Breast epithelium (tissue), 4 donors: ENCODE measurements around the gene LHFPL3. TPM values are rescaled to one million over a fixed set of nuclear protein-coding genes. Genes with fewer than 3 reads are reported as not detected.

Source experiments
- DNase-seq, 2 donors: peaks; one replicate each; pipeline ENCODE4 v3.0.0-alpha.2; 2019; ENCODE audit warnings: low spot score in 2 of 2
- H3K27ac ChIP-seq, 2 donors: fragments of 200-600 bp; sonication (generic) in 1 of 2; one replicate each; pipeline ENCODE4 v1.5.1; 2016 to 2019; ENCODE audit warnings: mild to moderate bottlenecking in 1 of 2
- H3K27me3 ChIP-seq, 2 donors: fragments of 200-600 bp; sonication (generic) in 1 of 2; one replicate each; pipeline versions ENCODE4 v1.5.1 to v1.6.0; 2017 to 2019; ENCODE audit warnings: control low read depth in 1 of 2, mild to moderate bottlenecking in 1 of 2
- H3K36me3 ChIP-seq: fragments of 200-600 bp; one replicate; pipeline ENCODE4 v1.5.1; 2019
- H3K4me1 ChIP-seq, 2 donors: fragments of 200-600 bp; sonication (generic); one replicate each; pipeline ENCODE4 v1.5.1; 2016 to 2019; ENCODE audit warnings: control low read depth in 1 of 2
- H3K4me3 ChIP-seq, 3 donors: fragments of 200-600 bp; sonication (generic); 1 replicate in 2 of 3; 2 replicates in 1 of 3; pipeline ENCODE4 v1.5.1; 2016 to 2019; ENCODE audit warnings: mild to moderate bottlenecking in 3 of 3, moderate library complexity in 2 of 3
- H3K9me3 ChIP-seq, 2 donors: fragments of 200-600 bp; sonication (generic) in 1 of 2; one replicate each; pipeline ENCODE4 v1.5.1; 2016 to 2019; ENCODE audit warnings: control low read depth in 1 of 2
- POLR2A ChIP-seq: fragments of 450-650 bp; IDR thresholded peaks from one replicate; pipeline ENCODE4 v1.6.1; 2016; ENCODE audit warnings: antibody characterized with exemption, mild to moderate bottlenecking, moderate library complexity
- POLR2AphosphoS5 ChIP-seq, 3 donors: sonication (generic); formaldehyde crosslinking; IDR thresholded peaks; one replicate each; pipeline ENCODE4 v1.6.1; 2017; ENCODE audit warnings: antibody characterized with exemption in 3 of 3
- intact Hi-C: fragments of 100-400 bp; cut with DNase I; formaldehyde crosslinking; loops from one replicate; pipeline ENCODE4 v1.15.1; 2023; ENCODE audit warnings: low total_unique reads
- total RNA-seq, 3 donors: library from RNA; depleted of rRNA; stranded (reverse); fragments of >200 nt; gene quantifications; one replicate each; pipeline ENCODE4 v1.1.0, GENCODE V29; 2016
- TF ChIP-seq, protein P1 (sequence below), 3 donors: fragments of 450-650 bp; IDR thresholded peaks; one replicate each; pipeline ENCODE4 v1.5.1; 2016 to 2017; ENCODE audit warnings: antibody characterized with exemption in 3 of 3, mild to moderate bottlenecking in 3 of 3, moderate library complexity in 3 of 3

LHFPL3 gene
- total RNA-seq, 3 donors from 2014 or later = not detected

DNA sequence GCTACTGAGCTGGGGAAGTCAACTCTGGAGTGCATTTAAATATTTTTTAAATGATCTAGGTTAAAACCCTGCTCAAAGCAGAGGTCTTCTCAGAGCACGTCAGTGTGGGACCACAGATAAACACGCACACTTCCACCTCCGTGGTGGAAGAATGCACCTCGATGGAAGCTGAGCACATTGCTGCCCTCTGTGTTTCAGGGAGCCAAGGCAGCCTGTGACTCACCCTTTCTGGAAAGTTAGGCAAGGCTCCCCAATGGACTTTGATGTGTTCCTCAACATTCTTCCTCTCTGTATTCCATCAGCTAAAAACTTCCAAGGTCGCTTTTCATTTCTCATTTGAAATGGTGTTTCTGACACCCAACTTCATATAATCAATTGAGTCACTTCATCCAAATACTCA, 514.8 kb downstream of the LHFPL3 start:
- Histone ChIP-seq H3K27me3 (peaks cover 0 to 3% of the 10 kb centered on the region in 2 donors), H3K9me3 (no peaks in the 10 kb centered on the region), H3K36me3 (no peaks in the 10 kb centered on the region), H3K4me3 (no peak overlapping the region), H3K27ac (no peak overlapping the region), H3K4me1 (no peaks in the 10 kb centered on the region)
- TF ChIP-seq, protein P1, sequence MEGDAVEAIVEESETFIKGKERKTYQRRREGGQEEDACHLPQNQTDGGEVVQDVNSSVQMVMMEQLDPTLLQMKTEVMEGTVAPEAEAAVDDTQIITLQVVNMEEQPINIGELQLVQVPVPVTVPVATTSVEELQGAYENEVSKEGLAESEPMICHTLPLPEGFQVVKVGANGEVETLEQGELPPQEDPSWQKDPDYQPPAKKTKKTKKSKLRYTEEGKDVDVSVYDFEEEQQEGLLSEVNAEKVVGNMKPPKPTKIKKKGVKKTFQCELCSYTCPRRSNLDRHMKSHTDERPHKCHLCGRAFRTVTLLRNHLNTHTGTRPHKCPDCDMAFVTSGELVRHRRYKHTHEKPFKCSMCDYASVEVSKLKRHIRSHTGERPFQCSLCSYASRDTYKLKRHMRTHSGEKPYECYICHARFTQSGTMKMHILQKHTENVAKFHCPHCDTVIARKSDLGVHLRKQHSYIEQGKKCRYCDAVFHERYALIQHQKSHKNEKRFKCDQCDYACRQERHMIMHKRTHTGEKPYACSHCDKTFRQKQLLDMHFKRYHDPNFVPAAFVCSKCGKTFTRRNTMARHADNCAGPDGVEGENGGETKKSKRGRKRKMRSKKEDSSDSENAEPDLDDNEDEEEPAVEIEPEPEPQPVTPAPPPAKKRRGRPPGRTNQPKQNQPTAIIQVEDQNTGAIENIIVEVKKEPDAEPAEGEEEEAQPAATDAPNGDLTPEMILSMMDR (IDR thresholded peaks at IDR 0.05) = no peak
- TF ChIP-seq POLR2AphosphoS5 (IDR thresholded peaks at IDR 0.05) (no peak), POLR2A (no peak)
- DNase-seq = no peak
- intact Hi-C loops = no loop called here

DNA sequence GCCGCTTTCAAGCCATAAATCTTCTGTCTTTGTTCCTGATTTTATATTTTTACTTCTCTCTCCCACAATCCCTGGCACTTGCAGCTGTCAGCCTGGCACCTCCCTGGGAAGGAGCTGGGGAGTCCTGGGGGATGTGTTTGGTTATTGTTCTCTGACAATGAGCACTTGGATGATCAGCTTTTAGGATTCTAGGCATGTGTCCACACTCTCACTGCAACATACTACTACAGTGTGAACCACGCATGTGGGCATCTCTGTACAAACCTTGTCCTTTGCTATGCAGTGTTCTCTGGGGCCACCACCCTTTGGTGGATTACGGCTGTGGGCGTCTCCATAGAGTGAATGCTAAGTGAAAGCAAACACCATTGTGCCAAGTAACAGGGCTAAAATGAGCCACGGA, 517.2 kb downstream of the LHFPL3 start:
- intact Hi-C loops = no loop called here
- TF ChIP-seq POLR2A (no peak), POLR2AphosphoS5 (IDR thresholded peaks at IDR 0.05) (no peak)
- TF ChIP-seq, protein P1 (IDR thresholded peaks at IDR 0.05) = no peak
- DNase-seq = no peak
- Histone ChIP-seq H3K4me3 (no peak overlapping the region), H3K9me3 (no peaks in the 10 kb centered on the region), H3K27ac (no peak overlapping the region), H3K27me3 (peaks cover 0 to 3% of the 10 kb centered on the region in 2 donors), H3K36me3 (no peaks in the 10 kb centered on the region), H3K4me1 (no peaks in the 10 kb centered on the region)

DNA sequence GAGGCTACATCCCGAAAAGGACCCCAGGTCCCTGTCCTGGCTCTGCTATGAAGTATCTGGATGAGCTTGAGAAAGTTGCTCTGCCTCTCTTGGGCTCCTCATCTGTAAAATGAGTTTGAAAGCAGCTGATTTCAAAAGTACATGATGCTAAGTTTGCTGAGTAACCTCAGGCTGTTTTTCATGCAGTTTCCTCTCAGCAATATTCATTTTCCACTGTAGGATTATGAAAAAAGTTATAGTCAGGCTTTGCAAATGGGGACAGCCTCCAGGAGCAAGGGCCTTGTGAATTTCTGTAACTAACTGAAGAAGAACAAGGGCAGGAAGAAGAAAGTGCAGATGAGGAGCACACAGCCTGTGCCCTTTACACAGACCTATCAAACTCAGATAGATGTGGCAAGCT, 518.3 kb downstream of the LHFPL3 start:
- no peaks in the 10 kb centered on the region for H3K9me3 ChIP-seq
- no peak overlapping the region for H3K4me3 ChIP-seq
- no peak overlapping the region for H3K27ac ChIP-seq
- intact Hi-C loops = no loop called here
- DNase-seq = no peak
- TF ChIP-seq, protein P1 (IDR thresholded peaks at IDR 0.05) = no peak
- TF ChIP-seq POLR2AphosphoS5 (IDR thresholded peaks at IDR 0.05) = no peak
- TF ChIP-seq POLR2A = no peak
- H3K27me3 ChIP-seq = no peaks in the 10 kb centered on the region
- no peaks in the 10 kb centered on the region for H3K36me3 ChIP-seq
- H3K4me1 ChIP-seq = no peaks in the 10 kb centered on the region

DNA sequence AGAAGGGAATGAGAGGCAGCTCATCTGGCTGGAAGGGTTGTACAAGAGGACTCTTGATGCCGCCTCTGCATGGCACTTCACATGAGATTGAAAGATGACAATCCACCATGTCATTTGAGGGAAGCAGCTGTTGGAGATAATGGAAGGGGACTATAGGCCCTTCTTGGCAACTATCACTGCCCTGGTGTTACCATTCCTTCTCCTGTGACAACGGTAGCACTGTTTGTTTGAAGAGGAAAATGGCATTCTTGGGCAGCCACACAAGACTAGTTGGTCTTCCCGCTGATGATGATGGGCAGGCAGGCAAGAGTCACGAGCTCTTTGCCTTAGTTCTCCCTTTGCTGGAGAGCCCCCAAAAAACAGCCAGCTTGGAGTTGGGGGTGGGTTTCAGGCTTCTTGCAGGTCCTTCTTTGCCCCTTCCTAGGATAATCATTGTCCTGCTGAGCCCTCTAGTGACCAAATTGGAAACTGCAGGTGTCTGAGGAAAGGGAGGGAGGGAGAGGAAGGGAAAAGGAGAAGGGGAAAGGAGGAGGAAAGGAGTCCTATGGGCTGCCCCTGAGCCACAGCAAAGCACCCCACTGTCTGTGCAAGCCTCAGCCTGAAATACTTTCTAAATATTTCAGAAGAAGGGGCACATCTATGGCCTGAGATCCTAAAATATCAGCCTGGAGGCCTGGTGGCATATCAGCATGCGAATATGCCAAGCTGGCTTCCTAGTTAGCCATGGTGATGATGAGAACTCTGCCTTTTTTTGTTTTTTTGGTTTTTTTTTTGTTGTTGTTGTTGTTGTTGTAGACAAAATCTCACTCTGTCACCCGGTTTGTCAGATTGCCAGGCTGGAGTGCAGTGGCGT, 520.0 kb downstream of the LHFPL3 start:
- H3K27me3 ChIP-seq = no peaks in the 10 kb centered on the region
- intact Hi-C loops = no loop called here
- no peaks in the 10 kb centered on the region for H3K36me3 ChIP-seq
- no peak overlapping the region for H3K27ac ChIP-seq
- no peaks in the 10 kb centered on the region for H3K4me1 ChIP-seq
- no peak for DNase-seq
- no peak for TF ChIP-seq POLR2A
- TF ChIP-seq, protein P1 (IDR thresholded peaks at IDR 0.05) = peak; percentile 59 to 82 (median 66)
- H3K9me3 ChIP-seq = no peaks in the 10 kb centered on the region
- no peak overlapping the region for H3K4me3 ChIP-seq

DNA sequence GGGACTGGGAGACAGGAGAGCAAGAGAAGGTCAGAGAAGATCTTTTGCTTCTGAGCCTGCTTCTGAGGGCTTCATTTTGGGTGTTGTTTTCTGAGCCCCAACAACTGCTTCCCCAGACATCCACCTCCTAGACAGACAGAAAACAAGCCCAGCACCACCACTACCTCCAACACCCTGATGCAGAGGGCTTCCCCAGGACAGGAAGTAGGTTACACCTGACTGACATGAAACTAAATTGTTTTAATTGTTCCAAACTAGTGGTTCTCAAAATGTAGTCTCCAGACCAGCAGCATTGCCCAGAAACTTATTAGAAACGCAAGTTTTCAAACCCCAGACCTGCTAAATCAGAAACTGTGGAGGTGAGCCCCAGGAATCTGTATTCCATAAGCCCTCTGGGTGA, 522.0 kb downstream of the LHFPL3 start:
- Histone ChIP-seq H3K4me3 (no peak overlapping the region), H3K27me3 (no peaks in the 10 kb centered on the region), H3K27ac (no peak overlapping the region), H3K36me3 (no peaks in the 10 kb centered on the region), H3K9me3 (no peaks in the 10 kb centered on the region), H3K4me1 (no peaks in the 10 kb centered on the region)
- DNase-seq = no peak
- TF ChIP-seq POLR2A (no peak), POLR2AphosphoS5 (IDR thresholded peaks at IDR 0.05) (no peak)
- TF ChIP-seq, protein P1 (IDR thresholded peaks at IDR 0.05) = no peak
- intact Hi-C loops = no loop called here
